Stromal cell of bone marrow (primary cell): ENCODE results near the gene ACLY.
A peak's percentile ranks its signal among the peaks of the same experiment; 100 is the strongest.
"Not testable (repeated sequence)": the region's sequence is repeated elsewhere in the genome, so short reads cannot be mapped to it uniquely, and the experiment has no call there.

ENCODE experiments used
- DNase-seq: peaks from one replicate; pipeline ENCODE4 v3.0.0-alpha.2; 2012; ENCODE audit warnings: low read depth

ACLY gene

DNA sequence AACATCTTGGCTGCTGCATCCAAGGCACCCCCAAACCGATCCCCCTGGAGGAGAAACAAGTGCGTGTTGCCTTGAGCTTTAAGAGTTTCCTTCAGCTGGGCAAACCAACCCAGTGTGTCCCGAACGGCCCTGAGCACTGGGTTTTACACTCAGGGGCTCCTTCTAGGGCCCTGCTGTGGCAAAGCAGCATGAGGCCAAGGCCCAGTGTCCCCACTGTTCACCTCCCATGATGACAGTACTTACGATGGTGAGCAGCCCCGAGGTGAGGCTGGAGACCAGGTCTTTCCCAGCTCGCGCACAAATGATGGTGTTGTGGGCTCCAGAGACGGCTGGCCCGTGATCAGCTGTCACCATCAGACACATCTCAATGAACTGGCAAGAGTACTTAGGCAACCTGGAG is 47.0 kb downstream of the ACLY start:
- DNase-seq = no peak

- DNase-seq = no peak
These were observed 48.1 kb downstream of the ACLY start for GRCh38 chr17:41870627-41871026.

DNA sequence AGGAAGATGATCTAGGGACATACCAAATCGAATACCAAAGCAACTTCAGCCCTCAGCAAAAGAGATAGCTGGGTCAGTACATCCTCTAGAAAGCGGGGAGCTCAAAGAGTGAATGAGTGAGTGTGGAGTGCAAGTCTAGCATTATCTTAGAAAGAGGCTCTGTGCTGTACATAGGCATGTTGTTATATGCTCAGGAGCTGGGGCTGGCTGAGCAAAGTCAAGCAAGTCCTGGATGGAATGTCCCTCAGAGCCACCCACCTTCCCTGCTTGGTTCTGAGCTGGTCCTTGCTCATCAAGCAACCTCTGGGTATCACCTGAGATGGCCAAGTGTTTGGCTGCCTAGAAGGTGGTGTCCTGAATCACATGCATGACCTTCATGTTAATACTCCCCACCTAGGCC is 48.7 kb downstream of the ACLY start:
- no peak for DNase-seq

DNA sequence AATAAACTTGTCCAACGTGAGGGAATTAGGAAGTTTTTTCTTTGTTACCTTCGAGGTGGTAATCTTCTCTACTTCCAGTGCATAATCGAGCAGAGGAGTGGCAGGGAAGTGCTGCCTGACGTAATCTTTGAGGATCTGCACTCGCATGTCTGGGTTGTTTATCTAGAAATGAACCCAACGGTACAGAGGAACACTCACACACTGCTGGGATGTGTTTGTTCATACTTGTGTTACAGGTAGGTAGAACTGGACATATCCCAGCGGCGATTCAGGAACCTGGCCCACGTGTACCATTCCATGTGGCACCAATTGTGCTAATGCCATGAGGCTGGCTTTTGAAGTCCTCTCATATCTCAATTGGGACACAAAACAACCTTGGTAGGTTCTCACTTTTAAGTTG is 49.3 kb downstream of the ACLY start:
- no peak for DNase-seq

GRCh38 chr17:41868568-41868967 is 50.2 kb downstream of the ACLY start:
- DNase-seq = no peak

- DNase-seq = no peak
These were observed 53.2 kb downstream of the ACLY start for GRCh38 chr17:41865596-41865893.

DNA sequence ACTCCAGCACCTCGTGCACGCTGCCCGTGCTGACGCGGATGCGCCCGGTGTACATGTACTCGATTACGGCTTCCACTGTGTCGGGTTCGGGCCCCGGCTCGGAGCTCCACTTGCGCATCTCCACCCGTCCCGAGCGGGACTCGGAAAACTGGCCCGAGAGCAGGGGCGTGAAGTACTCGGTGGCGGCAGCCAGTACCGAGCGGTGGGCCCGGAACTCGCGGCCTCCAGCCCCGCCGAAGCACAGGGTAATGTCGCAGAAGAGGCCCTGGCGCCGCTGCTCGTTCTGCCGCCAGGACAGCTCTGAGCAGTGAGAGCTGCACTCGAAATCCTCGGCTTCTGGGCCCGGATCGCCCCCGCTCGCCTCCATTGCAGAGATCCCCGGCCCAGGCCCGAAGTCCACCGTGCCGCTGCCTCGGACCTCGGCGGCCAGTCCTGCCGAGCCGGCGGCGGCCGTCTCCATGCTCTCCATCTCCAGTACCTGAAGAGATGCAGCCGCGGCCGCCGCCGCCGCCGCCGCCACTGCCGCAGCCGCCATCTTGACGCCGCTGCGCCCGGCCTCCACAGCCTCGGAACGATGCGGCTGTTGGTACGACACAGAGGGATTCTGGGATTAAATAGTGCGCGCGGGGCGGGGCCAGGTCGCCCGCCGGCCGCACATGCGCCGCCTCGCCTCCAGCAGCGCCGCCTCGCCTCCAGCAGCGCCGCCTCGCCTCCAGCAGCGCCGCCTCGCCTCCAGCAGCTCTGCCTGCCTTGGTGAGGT is 53.7 kb downstream of the ACLY start, which contains the start of gene KLHL11:
Gene KLHL11, minus strand, starts transcription at position 588 of the 760 bp plus-strand sequence. Its CDS starts 53 bp downstream, at position 535.
- DNase-seq = peak; percentile 83

GRCh38 chr17:41864498-41864835 is 54.3 kb downstream of the ACLY start:
- DNase-seq = no peak

GRCh38 chr17:41863074-41863848 is 55.5 kb downstream of the ACLY start:
- no peak for DNase-seq

GRCh38 chr17:41860254-41860931 is 58.4 kb downstream of the ACLY start:
- no peak for DNase-seq

DNA sequence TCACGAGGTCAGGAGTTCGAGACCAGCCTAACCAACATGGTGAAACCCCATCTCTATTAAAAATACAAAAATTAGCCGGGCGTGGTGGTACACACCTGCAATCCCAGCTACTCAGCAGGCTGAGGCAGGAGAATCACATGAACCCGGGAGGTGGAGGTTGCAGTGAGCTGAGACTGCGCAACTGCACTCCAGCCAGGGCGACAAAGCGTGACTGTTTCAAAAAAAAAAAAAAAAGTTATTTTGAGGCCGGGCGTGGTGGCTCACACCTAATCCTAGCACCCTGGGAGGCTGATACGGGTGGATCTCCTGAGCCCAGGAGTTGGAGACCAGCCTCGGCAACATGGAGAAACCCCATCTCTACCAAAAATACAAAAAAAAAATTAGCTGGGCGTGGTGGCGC is 67.4 kb downstream of the ACLY start:
- not testable (repeated sequence) for DNase-seq

- DNase-seq = no peak
These were observed 69.3 kb downstream of the ACLY start for GRCh38 chr17:41849251-41849990.

- no peak for DNase-seq
These were observed 70.0 kb downstream of the ACLY start for GRCh38 chr17:41848788-41849187.

- DNase-seq = no peak
These were observed 73.8 kb downstream of the ACLY start for GRCh38 chr17:41844971-41845370.

DNA sequence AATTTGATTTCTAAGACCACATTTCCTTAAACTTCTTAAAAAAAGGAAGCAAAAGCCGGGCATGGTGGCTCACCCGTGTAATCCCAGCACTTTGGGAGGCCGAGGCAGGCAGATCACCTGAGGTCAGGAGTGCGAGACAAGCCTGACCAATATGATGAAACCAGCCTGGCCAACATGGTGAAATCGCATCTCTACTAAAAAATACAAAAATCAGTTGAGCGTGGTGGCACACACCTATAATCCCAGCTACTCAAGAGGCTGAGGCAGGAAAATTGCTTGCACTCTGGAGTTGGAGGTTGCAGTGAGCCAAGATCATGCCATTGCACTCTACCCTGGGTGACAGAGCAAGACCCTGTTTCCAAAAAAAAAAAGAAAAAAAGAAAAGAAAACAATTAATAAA is 78.0 kb downstream of the ACLY start:
- not testable (repeated sequence) for DNase-seq

- not testable (repeated sequence) for DNase-seq
These were observed 79.3 kb downstream of the ACLY start for GRCh38 chr17:41839448-41839847.

DNA sequence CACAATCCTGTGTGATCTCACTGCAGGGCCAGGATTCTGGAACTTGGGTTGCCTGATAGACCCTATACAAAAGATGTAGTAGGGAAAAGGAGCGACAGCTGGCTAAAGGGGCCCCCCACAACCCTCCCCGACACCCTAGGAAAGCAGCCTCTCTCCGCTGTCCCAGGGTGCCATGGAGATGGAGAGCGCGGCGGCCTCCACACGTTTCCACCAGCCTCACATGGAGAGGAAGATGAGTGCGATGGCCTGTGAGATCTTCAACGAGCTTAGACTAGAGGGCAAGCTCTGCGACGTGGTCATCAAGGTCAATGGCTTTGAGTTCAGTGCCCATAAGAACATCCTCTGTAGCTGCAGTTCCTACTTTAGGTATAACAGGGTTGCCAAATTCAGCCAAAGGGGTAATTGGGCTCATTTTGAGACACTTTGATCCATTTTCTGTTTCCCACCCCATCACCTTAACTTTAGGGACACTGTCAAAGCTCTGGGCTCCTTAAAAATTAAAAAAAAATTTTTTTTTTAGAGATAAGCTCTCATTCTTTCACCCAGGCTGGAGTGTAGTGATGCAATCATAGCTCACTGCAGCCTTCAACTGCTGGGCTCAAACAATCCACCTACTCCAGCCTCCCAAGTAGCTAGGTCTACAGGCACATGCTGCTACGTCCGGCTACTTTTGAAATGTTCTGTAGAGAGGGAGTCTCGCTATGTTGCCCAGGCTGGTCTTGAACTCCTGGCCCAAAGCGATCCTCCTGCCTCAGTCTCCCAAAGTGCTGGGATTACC is 80.8 kb downstream of the ACLY start, which contains the start of gene KLHL10:
Gene KLHL10, plus strand, starts transcription at position 65 of the 778 bp plus-strand sequence. Its CDS starts 108 bp downstream, at position 173.
- no peak for DNase-seq

DNA sequence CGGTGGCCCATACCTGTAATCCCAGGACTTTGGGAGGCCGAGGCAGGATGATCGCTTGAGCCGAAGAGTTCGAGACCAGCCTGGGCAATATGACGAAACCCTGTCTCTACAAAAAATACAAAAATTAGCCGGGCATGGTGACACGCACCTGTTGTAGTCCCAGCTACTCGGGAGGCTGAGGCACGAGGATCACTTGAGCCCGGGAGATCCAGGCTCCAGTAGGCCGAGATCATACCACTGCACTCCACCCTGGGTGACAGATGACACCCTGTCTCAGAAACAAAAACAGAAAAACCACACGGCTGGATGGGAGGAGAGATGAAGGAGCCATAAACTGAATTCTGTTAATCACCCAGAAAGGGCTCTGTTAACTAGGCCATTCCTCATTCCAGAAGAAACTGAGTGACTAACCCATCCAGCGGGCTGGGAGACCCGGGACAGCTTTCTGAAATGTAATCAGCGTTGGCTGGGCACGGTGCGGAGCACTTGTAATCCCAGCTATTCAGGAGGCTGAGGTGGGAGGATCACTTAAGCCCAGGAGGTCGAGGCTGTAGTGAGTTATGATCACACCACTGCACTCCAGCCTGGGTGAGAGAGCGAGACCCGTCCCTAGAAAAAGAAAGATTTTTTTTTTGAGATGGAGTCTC is 82.1 kb downstream of the ACLY start:
- no peak for DNase-seq

- no peak for DNase-seq
These were observed 82.8 kb downstream of the ACLY start, which contains the start of gene NT5C3B for GRCh38 chr17:41835800-41836549. NT5C3B (minus strand) TSS chr17:41836232; CDS start chr17:41836193, 39 bp downstream.

GRCh38 chr17:41835214-41835799 is 83.4 kb downstream of the ACLY start:
- DNase-seq = no peak
